ENCODE measurements around the gene UBXN2A. TPM values are rescaled to one million over a fixed set of nuclear protein-coding genes. Genes with fewer than 3 reads are reported as not detected.
A peak's percentile ranks its signal among the peaks of the same experiment; 100 is the strongest.

Gene UBXN2A
- total and polyA plus RNA-seq, 10 of the 15 experiments (the other 5 are each of a cell fraction or from before 2014, with no cell fraction given), result 3.7 to 23.5 (median 14.6) TPM

DNA sequence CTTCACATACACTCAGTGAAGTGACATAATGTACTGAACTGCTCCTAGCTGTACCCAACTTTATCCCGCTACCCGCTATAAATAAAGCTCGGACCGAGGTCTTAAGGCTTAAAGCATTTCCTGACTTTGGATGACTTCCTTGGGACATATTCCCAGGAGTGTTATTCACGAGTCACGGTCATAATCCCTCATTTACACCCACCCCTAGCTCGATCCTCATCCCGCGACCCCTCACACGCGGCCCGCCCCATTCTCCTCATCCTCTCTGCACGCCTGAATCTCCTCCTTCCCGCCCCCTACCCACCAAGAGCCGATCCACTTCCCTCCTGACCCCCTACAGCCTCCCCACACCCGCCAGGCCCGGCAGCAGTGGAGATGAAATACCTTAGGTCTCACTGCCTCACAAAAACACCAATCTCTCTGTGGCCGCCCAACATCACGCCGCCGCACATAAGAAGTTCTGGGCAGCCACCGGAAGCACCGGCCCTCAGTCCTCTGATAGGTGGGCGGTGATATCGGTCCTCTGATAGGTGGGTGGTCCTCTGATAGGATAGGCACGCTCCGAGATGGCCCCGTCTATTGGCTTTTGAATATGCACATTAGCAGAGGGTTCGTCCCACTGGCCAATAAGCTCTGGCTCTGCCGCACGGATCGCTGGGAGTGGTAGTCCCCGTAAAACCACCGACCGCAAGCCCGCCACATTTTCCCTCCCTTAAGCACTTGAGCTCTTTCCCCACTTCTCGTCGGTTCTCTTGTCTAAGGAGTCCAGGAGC lies 106.9 kb downstream of the UBXN2A start, which contains the start of gene WDCP (continued):
- TF ChIP-seq, protein P1, sequence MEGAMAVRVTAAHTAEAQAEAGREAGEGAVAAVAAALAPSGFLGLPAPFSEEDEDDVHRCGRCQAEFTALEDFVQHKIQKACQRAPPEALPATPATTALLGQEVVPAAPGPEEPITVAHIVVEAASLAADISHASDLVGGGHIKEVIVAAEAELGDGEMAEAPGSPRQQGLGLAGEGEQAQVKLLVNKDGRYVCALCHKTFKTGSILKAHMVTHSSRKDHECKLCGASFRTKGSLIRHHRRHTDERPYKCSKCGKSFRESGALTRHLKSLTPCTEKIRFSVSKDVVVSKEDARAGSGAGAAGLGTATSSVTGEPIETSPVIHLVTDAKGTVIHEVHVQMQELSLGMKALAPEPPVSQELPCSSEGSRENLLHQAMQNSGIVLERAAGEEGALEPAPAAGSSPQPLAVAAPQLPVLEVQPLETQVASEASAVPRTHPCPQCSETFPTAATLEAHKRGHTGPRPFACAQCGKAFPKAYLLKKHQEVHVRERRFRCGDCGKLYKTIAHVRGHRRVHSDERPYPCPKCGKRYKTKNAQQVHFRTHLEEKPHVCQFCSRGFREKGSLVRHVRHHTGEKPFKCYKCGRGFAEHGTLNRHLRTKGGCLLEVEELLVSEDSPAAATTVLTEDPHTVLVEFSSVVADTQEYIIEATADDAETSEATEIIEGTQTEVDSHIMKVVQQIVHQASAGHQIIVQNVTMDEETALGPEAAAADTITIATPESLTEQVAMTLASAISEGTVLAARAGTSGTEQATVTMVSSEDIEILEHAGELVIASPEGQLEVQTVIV (IDR thresholded peaks at IDR 0.05; ENCODE audit: borderline replicate concordance, partially characterized antibody), result peak; percentile 10
- 0 out of 2 replicates have a peak, but pooled peaks have one; percentile 49 for TF ChIP-seq PML (IDR thresholded peaks at IDR 0.05; ENCODE audit: low read length)
- TF ChIP-seq, protein P2, sequence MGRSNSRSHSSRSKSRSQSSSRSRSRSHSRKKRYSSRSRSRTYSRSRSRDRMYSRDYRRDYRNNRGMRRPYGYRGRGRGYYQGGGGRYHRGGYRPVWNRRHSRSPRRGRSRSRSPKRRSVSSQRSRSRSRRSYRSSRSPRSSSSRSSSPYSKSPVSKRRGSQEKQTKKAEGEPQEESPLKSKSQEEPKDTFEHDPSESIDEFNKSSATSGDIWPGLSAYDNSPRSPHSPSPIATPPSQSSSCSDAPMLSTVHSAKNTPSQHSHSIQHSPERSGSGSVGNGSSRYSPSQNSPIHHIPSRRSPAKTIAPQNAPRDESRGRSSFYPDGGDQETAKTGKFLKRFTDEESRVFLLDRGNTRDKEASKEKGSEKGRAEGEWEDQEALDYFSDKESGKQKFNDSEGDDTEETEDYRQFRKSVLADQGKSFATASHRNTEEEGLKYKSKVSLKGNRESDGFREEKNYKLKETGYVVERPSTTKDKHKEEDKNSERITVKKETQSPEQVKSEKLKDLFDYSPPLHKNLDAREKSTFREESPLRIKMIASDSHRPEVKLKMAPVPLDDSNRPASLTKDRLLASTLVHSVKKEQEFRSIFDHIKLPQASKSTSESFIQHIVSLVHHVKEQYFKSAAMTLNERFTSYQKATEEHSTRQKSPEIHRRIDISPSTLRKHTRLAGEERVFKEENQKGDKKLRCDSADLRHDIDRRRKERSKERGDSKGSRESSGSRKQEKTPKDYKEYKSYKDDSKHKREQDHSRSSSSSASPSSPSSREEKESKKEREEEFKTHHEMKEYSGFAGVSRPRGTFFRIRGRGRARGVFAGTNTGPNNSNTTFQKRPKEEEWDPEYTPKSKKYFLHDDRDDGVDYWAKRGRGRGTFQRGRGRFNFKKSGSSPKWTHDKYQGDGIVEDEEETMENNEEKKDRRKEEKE (IDR thresholded peaks at IDR 0.05), result no peak
- TF ChIP-seq, protein P3, sequence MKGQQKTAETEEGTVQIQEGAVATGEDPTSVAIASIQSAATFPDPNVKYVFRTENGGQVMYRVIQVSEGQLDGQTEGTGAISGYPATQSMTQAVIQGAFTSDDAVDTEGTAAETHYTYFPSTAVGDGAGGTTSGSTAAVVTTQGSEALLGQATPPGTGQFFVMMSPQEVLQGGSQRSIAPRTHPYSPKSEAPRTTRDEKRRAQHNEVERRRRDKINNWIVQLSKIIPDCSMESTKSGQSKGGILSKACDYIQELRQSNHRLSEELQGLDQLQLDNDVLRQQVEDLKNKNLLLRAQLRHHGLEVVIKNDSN (IDR thresholded peaks at IDR 0.05; ENCODE audit: borderline replicate concordance, extremely low read length, insufficient read depth, low read depth, low read length), result no peak
- TF ChIP-seq POLR2AphosphoS5 (IDR thresholded peaks at IDR 0.05; ENCODE audit: low read length), result peak; percentile 93
- TF ChIP-seq SMAD5 (IDR thresholded peaks at IDR 0.05; ENCODE audit: low read depth), result peak; percentile 76; the same call in 1 of the 2 replicates
- TF ChIP-seq, protein P4, sequence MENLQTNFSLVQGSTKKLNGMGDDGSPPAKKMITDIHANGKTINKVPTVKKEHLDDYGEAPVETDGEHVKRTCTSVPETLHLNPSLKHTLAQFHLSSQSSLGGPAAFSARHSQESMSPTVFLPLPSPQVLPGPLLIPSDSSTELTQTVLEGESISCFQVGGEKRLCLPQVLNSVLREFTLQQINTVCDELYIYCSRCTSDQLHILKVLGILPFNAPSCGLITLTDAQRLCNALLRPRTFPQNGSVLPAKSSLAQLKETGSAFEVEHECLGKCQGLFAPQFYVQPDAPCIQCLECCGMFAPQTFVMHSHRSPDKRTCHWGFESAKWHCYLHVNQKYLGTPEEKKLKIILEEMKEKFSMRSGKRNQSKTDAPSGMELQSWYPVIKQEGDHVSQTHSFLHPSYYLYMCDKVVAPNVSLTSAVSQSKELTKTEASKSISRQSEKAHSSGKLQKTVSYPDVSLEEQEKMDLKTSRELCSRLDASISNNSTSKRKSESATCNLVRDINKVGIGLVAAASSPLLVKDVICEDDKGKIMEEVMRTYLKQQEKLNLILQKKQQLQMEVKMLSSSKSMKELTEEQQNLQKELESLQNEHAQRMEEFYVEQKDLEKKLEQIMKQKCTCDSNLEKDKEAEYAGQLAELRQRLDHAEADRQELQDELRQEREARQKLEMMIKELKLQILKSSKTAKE (IDR thresholded peaks at IDR 0.05; ENCODE audit: low read depth, poor library complexity, severe bottlenecking), result peak; percentile 57
- peak; percentile 83; the same call in 1 of the 2 replicates for TF ChIP-seq POLR2AphosphoS2 (IDR thresholded peaks at IDR 0.05; ENCODE audit: low read depth, low read length)
- TF ChIP-seq MEF2A (IDR thresholded peaks at IDR 0.05; ENCODE audit: insufficient read depth, low read depth, low read length), result no peak
- TF ChIP-seq, protein P5, sequence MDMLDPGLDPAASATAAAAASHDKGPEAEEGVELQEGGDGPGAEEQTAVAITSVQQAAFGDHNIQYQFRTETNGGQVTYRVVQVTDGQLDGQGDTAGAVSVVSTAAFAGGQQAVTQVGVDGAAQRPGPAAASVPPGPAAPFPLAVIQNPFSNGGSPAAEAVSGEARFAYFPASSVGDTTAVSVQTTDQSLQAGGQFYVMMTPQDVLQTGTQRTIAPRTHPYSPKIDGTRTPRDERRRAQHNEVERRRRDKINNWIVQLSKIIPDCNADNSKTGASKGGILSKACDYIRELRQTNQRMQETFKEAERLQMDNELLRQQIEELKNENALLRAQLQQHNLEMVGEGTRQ (IDR thresholded peaks at IDR 0.05; ENCODE audit: borderline replicate concordance, low read depth, low read length), result no peak
- no peak for TF ChIP-seq IRF4 (IDR thresholded peaks at IDR 0.05; ENCODE audit: low read depth, low read length)
- TF ChIP-seq GABPA (IDR thresholded peaks at IDR 0.05; ENCODE audit: low read depth), result peak; percentile 88
- peak; percentile 97 for TF ChIP-seq CBFB (IDR thresholded peaks at IDR 0.05; ENCODE audit: low read depth)
- no peak for TF ChIP-seq MYB (IDR thresholded peaks at IDR 0.05; ENCODE audit: borderline replicate concordance, low read depth, low read length)
- TF ChIP-seq SREBF1 (IDR thresholded peaks at IDR 0.05; ENCODE audit: low read length), result peak; percentile 34; the same call in 1 of the 2 replicates
- TF ChIP-seq, protein P6, sequence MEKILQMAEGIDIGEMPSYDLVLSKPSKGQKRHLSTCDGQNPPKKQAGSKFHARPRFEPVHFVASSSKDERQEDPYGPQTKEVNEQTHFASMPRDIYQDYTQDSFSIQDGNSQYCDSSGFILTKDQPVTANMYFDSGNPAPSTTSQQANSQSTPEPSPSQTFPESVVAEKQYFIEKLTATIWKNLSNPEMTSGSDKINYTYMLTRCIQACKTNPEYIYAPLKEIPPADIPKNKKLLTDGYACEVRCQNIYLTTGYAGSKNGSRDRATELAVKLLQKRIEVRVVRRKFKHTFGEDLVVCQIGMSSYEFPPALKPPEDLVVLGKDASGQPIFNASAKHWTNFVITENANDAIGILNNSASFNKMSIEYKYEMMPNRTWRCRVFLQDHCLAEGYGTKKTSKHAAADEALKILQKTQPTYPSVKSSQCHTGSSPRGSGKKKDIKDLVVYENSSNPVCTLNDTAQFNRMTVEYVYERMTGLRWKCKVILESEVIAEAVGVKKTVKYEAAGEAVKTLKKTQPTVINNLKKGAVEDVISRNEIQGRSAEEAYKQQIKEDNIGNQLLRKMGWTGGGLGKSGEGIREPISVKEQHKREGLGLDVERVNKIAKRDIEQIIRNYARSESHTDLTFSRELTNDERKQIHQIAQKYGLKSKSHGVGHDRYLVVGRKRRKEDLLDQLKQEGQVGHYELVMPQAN (conservative IDR thresholded peaks at IDR 0.05), result no peak
- TF ChIP-seq CREB1 (IDR thresholded peaks at IDR 0.05; ENCODE audit: low read depth), result peak; percentile 73; the same call in 1 of the 2 replicates
- TF ChIP-seq POLR2A (IDR thresholded peaks at IDR 0.05; ENCODE audit: low read depth, low read length), result peak; percentile 94
